Nephron progenitor cell (in vitro differentiated cells): Measurements from ENCODE around the gene UNC80.

Experiments
- DNase-seq: peaks from one replicate; pipeline ENCODE4 v3.0.0; 2021
- H3K27ac Mint-ChIP-seq: 2 replicates; pipeline ENCODE4 v1.8.0; 2021; ENCODE audit warnings: mild to moderate bottlenecking, moderate library complexity, mixed read lengths
- H3K27me3 Mint-ChIP-seq: 2 replicates; pipeline ENCODE4 v1.8.0; 2021; ENCODE audit warnings: mild to moderate bottlenecking, low read depth, mixed read lengths; ENCODE audit not compliant: poor library complexity
- H3K36me3 Mint-ChIP-seq: 2 replicates; pipeline ENCODE4 v1.8.0; 2021; ENCODE audit warnings: low read depth, mixed read lengths
- H3K4me1 Mint-ChIP-seq: 2 replicates; pipeline ENCODE4 v1.8.0; 2021; ENCODE audit warnings: mixed read lengths
- H3K4me3 Mint-ChIP-seq: 2 replicates; pipeline ENCODE4 v1.8.0; 2021; ENCODE audit warnings: mild to moderate bottlenecking, moderate library complexity, mixed read lengths
- H3K9me3 Mint-ChIP-seq: 2 replicates; pipeline ENCODE4 v1.8.0; 2021; ENCODE audit warnings: mild to moderate bottlenecking, moderate library complexity, mixed read lengths
- CTCF ChIP-seq: fragments of 200-600 bp; sonication (generic); IDR thresholded peaks from 2 replicates; pipeline ENCODE4 v1.5.0; 2021; ENCODE audit warnings: antibody characterized with exemption

The UNC80 gene

GRCh38 chr2:209809256-209809655, 37.6 kb downstream of the UNC80 start:
- no peak for TF ChIP-seq CTCF
- Mint-ChIP-seq H3K27me3 (no peaks in the 10 kb centered on the region), H3K4me3 (no peak overlapping the region), H3K27ac (no peak overlapping the region), H3K36me3 (no peaks in the 10 kb centered on the region), H3K4me1 (no peaks in the 10 kb centered on the region), H3K9me3 (peaks cover 4% of the 10 kb centered on the region)
- DNase-seq, result no peak

GRCh38 chr2:209817844-209818271, 46.2 kb downstream of the UNC80 start:
- Mint-ChIP-seq H3K4me1 (peaks cover 7% of the 10 kb centered on the region), H3K27me3 (peaks cover 4% of the 10 kb centered on the region), H3K4me3 (no peak overlapping the region), H3K9me3 (no peaks in the 10 kb centered on the region), H3K27ac (peak overlapping the region; percentile 79), H3K36me3 (no peaks in the 10 kb centered on the region)
- no peak for DNase-seq
- no peak for TF ChIP-seq CTCF

- H3K4me3 Mint-ChIP-seq, result no peak overlapping the region
Observed at GRCh38 chr2:209818939-209819338, 47.3 kb downstream of the UNC80 start.

GRCh38 chr2:209821806-209822205, 50.2 kb downstream of the UNC80 start:
- Mint-ChIP-seq H3K27me3 (peaks cover 4% of the 10 kb centered on the region), H3K4me3 (no peak overlapping the region), H3K27ac (no peak overlapping the region), H3K36me3 (no peaks in the 10 kb centered on the region), H3K4me1 (peaks cover 7% of the 10 kb centered on the region), H3K9me3 (no peaks in the 10 kb centered on the region)
- DNase-seq, result no peak
- TF ChIP-seq CTCF, result no peak

More at GRCh38 chr2:209818939-209819338, 47.3 kb downstream of the UNC80 start:
- no peaks in the 10 kb centered on the region for H3K36me3 Mint-ChIP-seq
- no peak overlapping the region for H3K27ac Mint-ChIP-seq
- no peak for TF ChIP-seq CTCF
- H3K4me1 Mint-ChIP-seq, result peaks cover 7% of the 10 kb centered on the region
- no peak for DNase-seq
- H3K27me3 Mint-ChIP-seq, result peaks cover 4% of the 10 kb centered on the region
- no peaks in the 10 kb centered on the region for H3K9me3 Mint-ChIP-seq

GRCh38 chr2:209823484-209823883, 51.9 kb downstream of the UNC80 start:
- H3K4me3 Mint-ChIP-seq, result no peak overlapping the region
- no peaks in the 10 kb centered on the region for H3K36me3 Mint-ChIP-seq
- no peak for DNase-seq
- TF ChIP-seq CTCF, result no peak
- H3K9me3 Mint-ChIP-seq, result no peaks in the 10 kb centered on the region
- no peaks in the 10 kb centered on the region for H3K27me3 Mint-ChIP-seq
- H3K4me1 Mint-ChIP-seq, result no peaks in the 10 kb centered on the region
- no peak overlapping the region for H3K27ac Mint-ChIP-seq

- Mint-ChIP-seq H3K27me3 (no peaks in the 10 kb centered on the region), H3K27ac (no peak overlapping the region), H3K9me3 (no peaks in the 10 kb centered on the region), H3K36me3 (no peaks in the 10 kb centered on the region), H3K4me1 (no peaks in the 10 kb centered on the region), H3K4me3 (no peak overlapping the region)
- no peak for DNase-seq
- no peak for TF ChIP-seq CTCF
Observed at GRCh38 chr2:209824391-209824790, 52.8 kb downstream of the UNC80 start.
